Measurements from ENCODE around the gene FGF9.

GRCh38 chr13:21636656-21637055 lies 34.2 kb upstream of the FGF9 start:
- TF ChIP-seq CTCF (IDR thresholded peaks at IDR 0.05) = no peak
- no peak for TF ChIP-seq EZH2 (IDR thresholded peaks at IDR 0.05; ENCODE audit: borderline replicate concordance, insufficient read depth, low read depth, low read length, poor library complexity, severe bottlenecking)
